WTC11 (cell line): ENCODE results near the gene CHMP5.

Experiments used
- CBFB ChIP-seq: sonication (generic); formaldehyde crosslinking; IDR thresholded peaks from 2 replicates; pipeline ENCODE4 v1.8.1; 2022; ENCODE audit warnings: mild to moderate bottlenecking, low read depth, missing genetic modification reagents
- CREB1 ChIP-seq: sonication (generic); formaldehyde crosslinking; IDR thresholded peaks from 2 replicates; pipeline ENCODE4 v1.8.0; 2023; ENCODE audit warnings: mild to moderate bottlenecking, missing genetic modification reagents
- CREM ChIP-seq: sonication (generic); formaldehyde crosslinking; IDR thresholded peaks from 2 replicates; pipeline ENCODE4 v1.8.1; 2022; ENCODE audit warnings: mild to moderate bottlenecking, missing genetic modification reagents, moderate library complexity
- RELA ChIP-seq: sonication (generic); formaldehyde crosslinking; IDR thresholded peaks from 2 replicates; pipeline ENCODE4 v1.8.1; 2022; ENCODE audit warnings: missing genetic modification reagents, mild to moderate bottlenecking, borderline replicate concordance
- TEAD4 ChIP-seq: sonication (generic); formaldehyde crosslinking; IDR thresholded peaks from 2 replicates; pipeline ENCODE4 v1.8.0; 2022; ENCODE audit warnings: mild to moderate bottlenecking, missing genetic modification reagents
- ZNF232 ChIP-seq: sonication (generic); formaldehyde crosslinking; IDR thresholded peaks from 2 replicates; pipeline ENCODE4 v1.8.0; 2022; ENCODE audit warnings: mild to moderate bottlenecking, missing genetic modification reagents
- TF ChIP-seq, protein P1 (sequence below): sonication (generic); formaldehyde crosslinking; IDR thresholded peaks from 2 replicates; pipeline ENCODE4 v1.8.0; 2022; ENCODE audit warnings: mild to moderate bottlenecking, missing genetic modification reagents
- TF ChIP-seq, protein P2 (sequence below): fragments of 200-600 bp; IDR thresholded peaks from 2 replicates; pipeline ENCODE4 v1.8.0; 2022; ENCODE audit warnings: antibody characterized with exemption
- TF ChIP-seq, protein P3 (sequence below): sonication (generic); formaldehyde crosslinking; IDR thresholded peaks from 2 replicates; pipeline ENCODE4 v1.8.0; 2022; ENCODE audit warnings: missing genetic modification reagents
- TF ChIP-seq, protein P4 (sequence below): sonication (generic); formaldehyde crosslinking; IDR thresholded peaks from 2 replicates; pipeline ENCODE4 v1.8.0; 2023; ENCODE audit warnings: missing genetic modification reagents, mild to moderate bottlenecking, borderline replicate concordance

DNA sequence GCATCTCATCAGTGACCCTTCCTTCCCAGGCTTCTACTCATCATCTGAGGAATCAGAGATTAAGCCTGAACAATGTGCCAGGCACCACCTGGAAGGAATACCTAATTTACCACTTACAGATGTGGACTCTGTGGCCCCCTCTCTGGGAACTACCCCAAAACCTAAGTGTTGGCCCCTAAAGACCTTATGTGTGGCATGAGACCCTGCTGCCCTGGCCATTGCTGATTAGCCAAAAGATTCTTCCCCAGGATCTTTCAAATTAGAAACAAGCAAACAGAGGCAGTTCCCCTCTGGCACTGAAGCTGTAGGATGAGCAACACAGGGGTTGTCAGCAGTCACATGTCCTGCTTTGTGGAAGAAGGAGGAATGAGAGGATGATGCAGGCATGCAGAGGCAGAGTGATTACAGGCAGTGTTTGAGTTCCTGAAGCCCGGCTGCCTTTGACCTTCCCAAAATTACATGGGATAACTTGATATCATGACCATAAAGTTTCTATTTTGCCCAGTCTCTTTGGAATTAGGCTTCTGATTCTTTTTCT lies 14.3 kb upstream of the CHMP5 start:
- TF ChIP-seq, protein P1, sequence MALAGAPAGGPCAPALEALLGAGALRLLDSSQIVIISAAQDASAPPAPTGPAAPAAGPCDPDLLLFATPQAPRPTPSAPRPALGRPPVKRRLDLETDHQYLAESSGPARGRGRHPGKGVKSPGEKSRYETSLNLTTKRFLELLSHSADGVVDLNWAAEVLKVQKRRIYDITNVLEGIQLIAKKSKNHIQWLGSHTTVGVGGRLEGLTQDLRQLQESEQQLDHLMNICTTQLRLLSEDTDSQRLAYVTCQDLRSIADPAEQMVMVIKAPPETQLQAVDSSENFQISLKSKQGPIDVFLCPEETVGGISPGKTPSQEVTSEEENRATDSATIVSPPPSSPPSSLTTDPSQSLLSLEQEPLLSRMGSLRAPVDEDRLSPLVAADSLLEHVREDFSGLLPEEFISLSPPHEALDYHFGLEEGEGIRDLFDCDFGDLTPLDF (CRISPR knock-in tag) = no peak
- TF ChIP-seq, protein P2, sequence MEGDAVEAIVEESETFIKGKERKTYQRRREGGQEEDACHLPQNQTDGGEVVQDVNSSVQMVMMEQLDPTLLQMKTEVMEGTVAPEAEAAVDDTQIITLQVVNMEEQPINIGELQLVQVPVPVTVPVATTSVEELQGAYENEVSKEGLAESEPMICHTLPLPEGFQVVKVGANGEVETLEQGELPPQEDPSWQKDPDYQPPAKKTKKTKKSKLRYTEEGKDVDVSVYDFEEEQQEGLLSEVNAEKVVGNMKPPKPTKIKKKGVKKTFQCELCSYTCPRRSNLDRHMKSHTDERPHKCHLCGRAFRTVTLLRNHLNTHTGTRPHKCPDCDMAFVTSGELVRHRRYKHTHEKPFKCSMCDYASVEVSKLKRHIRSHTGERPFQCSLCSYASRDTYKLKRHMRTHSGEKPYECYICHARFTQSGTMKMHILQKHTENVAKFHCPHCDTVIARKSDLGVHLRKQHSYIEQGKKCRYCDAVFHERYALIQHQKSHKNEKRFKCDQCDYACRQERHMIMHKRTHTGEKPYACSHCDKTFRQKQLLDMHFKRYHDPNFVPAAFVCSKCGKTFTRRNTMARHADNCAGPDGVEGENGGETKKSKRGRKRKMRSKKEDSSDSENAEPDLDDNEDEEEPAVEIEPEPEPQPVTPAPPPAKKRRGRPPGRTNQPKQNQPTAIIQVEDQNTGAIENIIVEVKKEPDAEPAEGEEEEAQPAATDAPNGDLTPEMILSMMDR = no peak
- no peak for TF ChIP-seq CREM (CRISPR knock-in tag)
- TF ChIP-seq, protein P3, sequence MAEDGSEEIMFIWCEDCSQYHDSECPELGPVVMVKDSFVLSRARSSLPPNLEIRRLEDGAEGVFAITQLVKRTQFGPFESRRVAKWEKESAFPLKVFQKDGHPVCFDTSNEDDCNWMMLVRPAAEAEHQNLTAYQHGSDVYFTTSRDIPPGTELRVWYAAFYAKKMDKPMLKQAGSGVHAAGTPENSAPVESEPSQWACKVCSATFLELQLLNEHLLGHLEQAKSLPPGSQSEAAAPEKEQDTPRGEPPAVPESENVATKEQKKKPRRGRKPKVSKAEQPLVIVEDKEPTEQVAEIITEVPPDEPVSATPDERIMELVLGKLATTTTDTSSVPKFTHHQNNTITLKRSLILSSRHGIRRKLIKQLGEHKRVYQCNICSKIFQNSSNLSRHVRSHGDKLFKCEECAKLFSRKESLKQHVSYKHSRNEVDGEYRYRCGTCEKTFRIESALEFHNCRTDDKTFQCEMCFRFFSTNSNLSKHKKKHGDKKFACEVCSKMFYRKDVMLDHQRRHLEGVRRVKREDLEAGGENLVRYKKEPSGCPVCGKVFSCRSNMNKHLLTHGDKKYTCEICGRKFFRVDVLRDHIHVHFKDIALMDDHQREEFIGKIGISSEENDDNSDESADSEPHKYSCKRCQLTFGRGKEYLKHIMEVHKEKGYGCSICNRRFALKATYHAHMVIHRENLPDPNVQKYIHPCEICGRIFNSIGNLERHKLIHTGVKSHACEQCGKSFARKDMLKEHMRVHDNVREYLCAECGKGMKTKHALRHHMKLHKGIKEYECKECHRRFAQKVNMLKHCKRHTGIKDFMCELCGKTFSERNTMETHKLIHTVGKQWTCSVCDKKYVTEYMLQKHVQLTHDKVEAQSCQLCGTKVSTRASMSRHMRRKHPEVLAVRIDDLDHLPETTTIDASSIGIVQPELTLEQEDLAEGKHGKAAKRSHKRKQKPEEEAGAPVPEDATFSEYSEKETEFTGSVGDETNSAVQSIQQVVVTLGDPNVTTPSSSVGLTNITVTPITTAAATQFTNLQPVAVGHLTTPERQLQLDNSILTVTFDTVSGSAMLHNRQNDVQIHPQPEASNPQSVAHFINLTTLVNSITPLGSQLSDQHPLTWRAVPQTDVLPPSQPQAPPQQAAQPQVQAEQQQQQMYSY (CRISPR knock-in tag) = no peak
- TF ChIP-seq ZNF232 (CRISPR knock-in tag) = no peak
- TF ChIP-seq CREB1 (CRISPR knock-in tag) = no peak
- TF ChIP-seq, protein P4, sequence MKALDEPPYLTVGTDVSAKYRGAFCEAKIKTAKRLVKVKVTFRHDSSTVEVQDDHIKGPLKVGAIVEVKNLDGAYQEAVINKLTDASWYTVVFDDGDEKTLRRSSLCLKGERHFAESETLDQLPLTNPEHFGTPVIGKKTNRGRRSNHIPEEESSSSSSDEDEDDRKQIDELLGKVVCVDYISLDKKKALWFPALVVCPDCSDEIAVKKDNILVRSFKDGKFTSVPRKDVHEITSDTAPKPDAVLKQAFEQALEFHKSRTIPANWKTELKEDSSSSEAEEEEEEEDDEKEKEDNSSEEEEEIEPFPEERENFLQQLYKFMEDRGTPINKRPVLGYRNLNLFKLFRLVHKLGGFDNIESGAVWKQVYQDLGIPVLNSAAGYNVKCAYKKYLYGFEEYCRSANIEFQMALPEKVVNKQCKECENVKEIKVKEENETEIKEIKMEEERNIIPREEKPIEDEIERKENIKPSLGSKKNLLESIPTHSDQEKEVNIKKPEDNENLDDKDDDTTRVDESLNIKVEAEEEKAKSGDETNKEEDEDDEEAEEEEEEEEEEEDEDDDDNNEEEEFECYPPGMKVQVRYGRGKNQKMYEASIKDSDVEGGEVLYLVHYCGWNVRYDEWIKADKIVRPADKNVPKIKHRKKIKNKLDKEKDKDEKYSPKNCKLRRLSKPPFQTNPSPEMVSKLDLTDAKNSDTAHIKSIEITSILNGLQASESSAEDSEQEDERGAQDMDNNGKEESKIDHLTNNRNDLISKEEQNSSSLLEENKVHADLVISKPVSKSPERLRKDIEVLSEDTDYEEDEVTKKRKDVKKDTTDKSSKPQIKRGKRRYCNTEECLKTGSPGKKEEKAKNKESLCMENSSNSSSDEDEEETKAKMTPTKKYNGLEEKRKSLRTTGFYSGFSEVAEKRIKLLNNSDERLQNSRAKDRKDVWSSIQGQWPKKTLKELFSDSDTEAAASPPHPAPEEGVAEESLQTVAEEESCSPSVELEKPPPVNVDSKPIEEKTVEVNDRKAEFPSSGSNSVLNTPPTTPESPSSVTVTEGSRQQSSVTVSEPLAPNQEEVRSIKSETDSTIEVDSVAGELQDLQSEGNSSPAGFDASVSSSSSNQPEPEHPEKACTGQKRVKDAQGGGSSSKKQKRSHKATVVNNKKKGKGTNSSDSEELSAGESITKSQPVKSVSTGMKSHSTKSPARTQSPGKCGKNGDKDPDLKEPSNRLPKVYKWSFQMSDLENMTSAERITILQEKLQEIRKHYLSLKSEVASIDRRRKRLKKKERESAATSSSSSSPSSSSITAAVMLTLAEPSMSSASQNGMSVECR = no peak
- no peak for TF ChIP-seq TEAD4
- TF ChIP-seq RELA (CRISPR knock-in tag) = no peak
- no peak for TF ChIP-seq CBFB (CRISPR knock-in tag)
